RWPE1 (cell line): ENCODE data around the gene G2E3.
"Not testable (repeated sequence)": the region's sequence is repeated elsewhere in the genome, so short reads cannot be mapped to it uniquely, and the experiment has no call there.

Source experiments
- CTCF ChIA-PET: fragments of 350-600 bp; sonication (Branson Sonifier 250); formaldehyde crosslinking; extraction: SDS; loops from one replicate; lab custom pipeline; 2021; lab: Yijun Ruan, JAX
- POLR2A ChIA-PET: fragments of 400-600 bp; formaldehyde crosslinking; extraction: SDS; loops from one replicate; lab custom pipeline; 2020; ENCODE audit warnings: antibody characterized with exemption; ENCODE audit not compliant: low non-redundant PET; lab: Yijun Ruan, JAX
- DNase-seq: peaks from one replicate; pipeline ENCODE4 v3.0.0; 2012; ENCODE audit warnings: low spot score
- H3K27ac ChIP-seq: fragments of 450-650 bp; 2 replicates; pipeline ENCODE4 v1.5.1; 2017
- CTCF ChIP-seq: fragments of 450-650 bp; conservative IDR thresholded peaks from 2 replicates; pipeline ENCODE4 v1.5.1; 2017; ENCODE audit warnings: low read depth, mild to moderate bottlenecking

G2E3 gene

DNA sequence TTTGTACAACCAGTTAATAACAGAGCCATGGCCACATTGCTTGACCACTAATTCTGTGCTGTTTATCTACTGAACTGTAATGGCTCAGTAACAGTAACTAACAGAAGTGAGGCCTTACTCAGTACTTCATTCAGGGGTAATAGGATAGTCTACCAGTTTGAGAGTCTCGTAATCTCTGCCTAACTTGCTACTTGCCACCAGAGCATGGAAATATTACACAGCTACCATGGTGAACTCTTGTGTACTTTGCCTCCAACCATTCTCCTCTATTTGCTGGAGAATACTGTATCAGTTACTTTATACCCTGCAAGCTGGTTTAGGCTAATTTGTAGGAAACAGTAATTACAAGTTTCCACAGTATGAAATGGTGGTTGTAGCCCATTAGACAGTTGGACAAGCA, 73.8 kb downstream of the G2E3 start:
- POLR2A ChIA-PET = no interaction called here
- no peak for TF ChIP-seq CTCF
- CTCF ChIA-PET = no interaction called here
- no peak for DNase-seq
- H3K27ac ChIP-seq = no peak overlapping the region

- H3K27ac ChIP-seq = no peak overlapping the region
- POLR2A ChIA-PET = no interaction called here
- no peak for TF ChIP-seq CTCF
- CTCF ChIA-PET = no interaction called here
- no peak for DNase-seq
Observed at GRCh38 chr14:30638926-30639325, 80.0 kb downstream of the G2E3 start.

DNA sequence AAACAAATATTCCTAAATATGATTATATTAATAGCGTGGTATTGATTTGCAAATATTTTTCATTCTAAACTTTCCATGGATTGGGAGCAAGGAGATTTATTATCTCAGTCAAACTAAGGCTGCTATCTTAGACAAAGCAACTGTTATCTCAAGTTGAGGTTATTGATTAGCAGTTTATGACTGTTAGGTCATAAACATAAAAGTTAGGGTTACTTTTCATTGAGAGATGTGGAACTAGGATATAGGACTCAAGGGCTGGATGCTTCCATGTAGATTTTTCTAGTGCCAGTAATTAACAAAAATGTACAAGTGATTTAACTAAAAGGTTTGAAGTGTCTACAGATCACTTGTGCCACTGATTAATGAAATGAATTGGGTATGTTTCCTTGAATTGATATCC, 82.2 kb downstream of the G2E3 start:
- H3K27ac ChIP-seq = no peak overlapping the region

DNA sequence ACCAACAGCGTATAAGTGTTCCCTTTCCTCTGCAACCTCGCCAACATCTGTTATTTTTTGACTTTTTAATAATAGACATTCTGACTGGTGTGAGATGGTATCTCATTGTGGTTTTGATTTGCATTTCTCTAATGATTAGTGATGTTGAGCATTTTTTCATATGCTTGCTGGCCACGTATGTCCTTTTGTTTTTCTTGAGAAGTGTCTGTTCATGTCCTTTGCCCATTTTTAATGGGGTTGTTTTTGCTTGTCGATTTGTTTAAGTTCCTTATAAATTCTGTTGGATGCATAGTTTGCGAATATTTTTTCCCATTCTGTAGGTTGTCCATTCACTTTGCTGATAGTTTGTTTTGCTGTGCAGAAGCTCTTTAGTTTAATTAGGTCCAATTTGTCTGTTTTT, 85.5 kb downstream of the G2E3 start:
- POLR2A ChIA-PET, H3K27ac ChIP-seq, CTCF ChIA-PET, DNase-seq: not testable (repeated sequence)

More for the DNA sequence above, 82.2 kb downstream of the G2E3 start:
- CTCF ChIA-PET = no interaction called here
- POLR2A ChIA-PET = no interaction called here
- no peak for TF ChIP-seq CTCF
- no peak for DNase-seq

DNA sequence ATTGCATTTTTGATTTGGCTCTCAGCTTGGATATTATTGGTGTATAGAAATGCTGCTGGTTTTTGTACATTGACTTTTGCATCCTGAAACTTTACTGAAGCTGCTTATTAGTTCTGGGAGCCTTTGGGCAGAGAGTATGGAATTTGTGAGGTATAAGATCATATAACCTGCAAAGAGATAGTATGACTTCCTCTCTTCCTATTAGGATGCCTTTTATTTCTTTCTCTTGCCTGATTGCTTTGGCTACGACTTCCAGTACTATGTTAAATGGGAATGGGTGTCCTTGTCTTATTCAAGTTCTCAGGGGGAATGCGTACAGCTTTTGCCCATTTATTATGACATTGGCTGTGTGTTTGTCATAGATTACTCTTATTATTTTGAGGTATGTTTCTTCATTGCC, 86.6 kb downstream of the G2E3 start:
- CTCF ChIA-PET = no interaction called here
- no peak overlapping the region for H3K27ac ChIP-seq
- POLR2A ChIA-PET = no interaction called here

DNA sequence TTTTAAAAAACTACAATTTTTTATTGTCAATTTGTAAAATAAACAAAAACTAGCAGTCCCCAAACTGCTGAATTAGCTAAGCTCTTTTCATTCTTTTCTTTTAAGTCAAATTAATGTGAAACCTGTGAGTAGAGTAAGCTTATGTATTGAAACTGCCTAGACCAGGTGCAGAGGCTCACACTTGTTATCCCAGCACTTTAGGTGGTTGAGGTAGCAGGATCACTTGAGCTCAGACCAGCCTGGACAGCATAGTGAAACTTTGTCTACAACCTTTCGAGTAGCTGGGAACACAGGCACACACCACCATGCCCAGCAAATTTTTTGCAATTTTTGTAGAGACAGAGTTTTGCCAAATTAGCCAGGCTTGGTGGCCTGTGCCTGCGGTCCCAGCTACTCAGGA, 89.5 kb downstream of the G2E3 start:
- CTCF ChIA-PET = interaction anchor here (0.7 kb wide), 1 partner anchor 94 kb away, joined by 4 read pairs; no protein-coding TSS in a partner anchor
- POLR2A ChIA-PET = no interaction called here
- DNase-seq = no peak
- no peak overlapping the region for H3K27ac ChIP-seq
- no peak for TF ChIP-seq CTCF

More for the DNA sequence above, 86.6 kb downstream of the G2E3 start:
- DNase-seq = no peak
- no peak for TF ChIP-seq CTCF

DNA sequence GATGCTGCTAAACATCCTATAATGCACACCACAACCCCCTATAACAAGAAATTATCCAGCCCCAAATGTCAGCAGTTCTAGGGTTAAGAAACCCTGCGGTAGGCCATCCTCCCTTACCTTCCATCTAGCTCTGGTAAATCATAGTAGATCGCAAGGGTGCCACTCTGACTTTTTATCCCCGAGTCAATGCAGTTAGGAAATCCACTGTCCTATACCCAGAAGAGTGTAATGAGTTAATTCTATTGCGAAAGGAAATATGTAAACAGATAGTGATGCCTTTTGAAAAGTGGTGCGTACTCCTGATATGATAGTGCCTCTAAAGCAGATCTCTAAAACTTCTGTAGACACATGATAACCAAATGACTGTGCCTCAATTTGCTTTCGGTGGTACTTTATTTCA, 93.0 kb downstream of the G2E3 start:
- ChIA-PET CTCF (no interaction called here), POLR2A (no interaction called here)
- no peak for DNase-seq
- no peak overlapping the region for H3K27ac ChIP-seq
- TF ChIP-seq CTCF = no peak
